Kidney (tissue), 14 donors: ENCODE data around the gene UGT1A4. TPM values are rescaled to one million over a fixed set of nuclear protein-coding genes. Genes with fewer than 3 reads are reported as not detected.

Experiments
- DNase-seq, 5 donors: peaks; one replicate each; pipeline ENCODE4 v3.0.0-alpha.2; 2013 to 2020
- FAIRE-seq: peaks from 2 replicates; lab custom pipeline; 2012; peaks lifted over from hg19 to GRCh38; lab: Jason Lieb, UNC
- H3K27ac ChIP-seq, 2 donors: one replicate each; pipeline ENCODE4 v1.7.0; 2013; ENCODE audit warnings: low read depth in 2 of 2, low read length in 2 of 2, inconsistent platforms in 1 of 2
- H3K27me3 ChIP-seq: one replicate; pipeline ENCODE4 v1.7.1; 2013; ENCODE audit warnings: low read length, inconsistent platforms; ENCODE audit not compliant: control insufficient read depth, insufficient read depth
- H3K36me3 ChIP-seq, 3 donors: one replicate each; pipeline versions ENCODE4 v1.7.0 to v1.7.1; 2013; ENCODE audit warnings: low read length in 3 of 3, control low read depth in 1 of 3, inconsistent platforms in 1 of 3; ENCODE audit not compliant: insufficient read depth in 3 of 3, control insufficient read depth in 2 of 3
- H3K4me1 ChIP-seq, 3 donors: one replicate each; pipeline versions ENCODE4 v1.7.0 to v1.7.1; 2013; ENCODE audit warnings: low read length in 3 of 3, inconsistent platforms in 1 of 3, low read depth in 1 of 3; ENCODE audit not compliant: control insufficient read depth in 2 of 3, insufficient read depth in 2 of 3
- H3K4me3 ChIP-seq, 3 donors: one replicate each; pipeline versions ENCODE4 v1.7.0 to v1.8.1; 2013; ENCODE audit warnings: low read length in 3 of 3, control low read depth in 1 of 3, inconsistent platforms in 1 of 3
- H3K9ac ChIP-seq, 3 donors: one replicate each; pipeline versions ENCODE4 v1.7.0 to v1.7.1; 2013; ENCODE audit warnings: low read length in 3 of 3, control low read depth in 1 of 3, inconsistent platforms in 1 of 3
- H3K9me3 ChIP-seq, 3 donors: one replicate each; pipeline versions ENCODE4 v1.7.0 to v1.7.1; 2013; ENCODE audit warnings: low read length in 3 of 3, control low read depth in 1 of 3, inconsistent platforms in 1 of 3; ENCODE audit not compliant: control insufficient read depth in 2 of 3, insufficient read depth in 1 of 3
- intact Hi-C: fragments of 100-400 bp; cut with DNase I; formaldehyde crosslinking; loops from one replicate; pipeline ENCODE4 v1.11.1; 2022
- polyA plus RNA-seq: library from polyadenylated mRNA; stranded (reverse); fragments of 350-450 nt; fragmentation: Illumina TruSeq; extraction: RNeasy Lipid Tissue Mini Kit (QIAGEN cat#74804); gene quantifications from one replicate; pipeline ENCODE4 v1.2.3, GENCODE V29; 2014; ENCODE audit warnings: low read depth, low replicate concordance; ENCODE audit not compliant: insufficient read depth
- total RNA-seq: library from RNA; stranded (reverse); fragmentation: NEBNext Ultra II Directional; extraction: Animal tissue kit (Norgen Biotek cat#: 25700); gene quantifications from one replicate; pipeline ENCODE4 v1.2.1, GENCODE V29; 2021
- TF ChIP-seq, protein P1 (sequence below): IDR thresholded peaks from 3 replicates; pipeline ENCODE4 v1.5.1; 2012; ENCODE audit warnings: mild to moderate bottlenecking, moderate library complexity, borderline replicate concordance; ENCODE audit not compliant: insufficient read depth; ENCODE audit errors: extremely low read depth
- donor health status: control.
- donor health status: control.
- donor health status: control.
- donor health status: control.
- donor health status: control.
- donor health status: DM: yes; HTN: yes; CAD: no.
- donor health status: Normal renal cell carcinoma (clear cell type).

UGT1A4 gene
- total and polyA plus RNA-seq, 2 donors from 2014 or later, result 0.84 to 1.1 TPM

DNA sequence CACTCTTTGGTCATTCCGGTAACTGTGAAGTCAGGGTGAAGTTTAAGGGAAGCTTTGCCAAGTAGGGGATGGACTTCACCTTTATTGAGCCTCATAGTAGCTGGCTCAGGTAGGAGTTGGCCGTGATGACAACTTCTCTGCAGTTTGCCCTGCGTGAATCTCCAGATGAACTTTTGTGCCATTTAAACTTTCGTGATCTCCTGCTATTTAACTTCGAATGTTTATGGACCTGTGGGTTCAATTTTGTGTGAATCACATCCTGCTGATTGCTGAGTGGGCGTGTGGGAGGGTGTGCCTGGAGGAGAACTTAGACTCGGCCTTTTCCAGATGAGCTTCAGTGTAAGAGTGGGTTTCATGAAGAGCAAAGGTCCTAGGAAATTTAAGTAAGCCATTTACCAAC, 45.7 kb downstream of the UGT1A4 start:
- no peak overlapping the region for H3K9ac ChIP-seq
- no peaks in the 10 kb centered on the region for H3K27me3 ChIP-seq
- FAIRE-seq (no peak), DNase-seq (no peak)
- intact Hi-C loops, result no loop called here
- H3K4me3 ChIP-seq, result no peak overlapping the region
- peaks cover 0 to 13% (median 6%) of the 10 kb centered on the region in 3 donors for H3K36me3 ChIP-seq
- TF ChIP-seq, protein P1, sequence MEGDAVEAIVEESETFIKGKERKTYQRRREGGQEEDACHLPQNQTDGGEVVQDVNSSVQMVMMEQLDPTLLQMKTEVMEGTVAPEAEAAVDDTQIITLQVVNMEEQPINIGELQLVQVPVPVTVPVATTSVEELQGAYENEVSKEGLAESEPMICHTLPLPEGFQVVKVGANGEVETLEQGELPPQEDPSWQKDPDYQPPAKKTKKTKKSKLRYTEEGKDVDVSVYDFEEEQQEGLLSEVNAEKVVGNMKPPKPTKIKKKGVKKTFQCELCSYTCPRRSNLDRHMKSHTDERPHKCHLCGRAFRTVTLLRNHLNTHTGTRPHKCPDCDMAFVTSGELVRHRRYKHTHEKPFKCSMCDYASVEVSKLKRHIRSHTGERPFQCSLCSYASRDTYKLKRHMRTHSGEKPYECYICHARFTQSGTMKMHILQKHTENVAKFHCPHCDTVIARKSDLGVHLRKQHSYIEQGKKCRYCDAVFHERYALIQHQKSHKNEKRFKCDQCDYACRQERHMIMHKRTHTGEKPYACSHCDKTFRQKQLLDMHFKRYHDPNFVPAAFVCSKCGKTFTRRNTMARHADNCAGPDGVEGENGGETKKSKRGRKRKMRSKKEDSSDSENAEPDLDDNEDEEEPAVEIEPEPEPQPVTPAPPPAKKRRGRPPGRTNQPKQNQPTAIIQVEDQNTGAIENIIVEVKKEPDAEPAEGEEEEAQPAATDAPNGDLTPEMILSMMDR, result no peak
- no peaks in the 10 kb centered on the region for H3K9me3 ChIP-seq
- peak overlapping the region in 1 of 2 donors; percentile 61 for H3K27ac ChIP-seq
- H3K4me1 ChIP-seq, result peaks cover 0 to 2% (median 0%) of the 10 kb centered on the region in 3 donors

- peaks cover 0 to 2% (median 0%) of the 10 kb centered on the region in 3 donors for H3K4me1 ChIP-seq
- intact Hi-C loops, result no loop called here
- TF ChIP-seq, protein P1, result no peak
- no peak overlapping the region for H3K9ac ChIP-seq
- H3K36me3 ChIP-seq, result peaks cover 0 to 17% (median 11%) of the 10 kb centered on the region in 3 donors
- no peak for FAIRE-seq
- no peaks in the 10 kb centered on the region for H3K27me3 ChIP-seq
- no peak overlapping the region for H3K4me3 ChIP-seq
- no peaks in the 10 kb centered on the region for H3K9me3 ChIP-seq
- no peak for DNase-seq
- no peak overlapping the region for H3K27ac ChIP-seq
Observed at GRCh38 chr2:233764761-233765160, 46.2 kb downstream of the UGT1A4 start.

DNA sequence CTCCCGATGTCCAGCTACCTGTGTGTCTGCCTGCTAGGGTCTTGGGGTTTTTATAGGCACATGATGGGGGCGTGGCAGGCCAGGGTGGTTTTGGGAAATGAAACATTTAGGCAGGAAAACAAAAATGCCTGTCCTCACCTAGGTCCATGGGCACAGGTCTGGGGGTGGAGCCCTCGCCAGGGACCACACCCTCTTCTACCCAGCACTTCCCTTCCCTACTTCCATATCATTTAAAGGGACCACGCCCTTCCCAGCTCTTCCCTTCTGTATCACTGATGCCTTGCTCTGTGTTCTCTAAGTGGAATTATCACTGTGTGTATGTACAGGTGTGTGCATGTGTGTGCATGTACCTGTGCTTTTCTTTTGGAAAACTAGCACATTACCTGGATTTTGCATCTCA, 47.9 kb downstream of the UGT1A4 start:
- H3K4me1 ChIP-seq, result no peaks in the 10 kb centered on the region
- peaks cover 0 to 24% (median 13%) of the 10 kb centered on the region in 3 donors for H3K36me3 ChIP-seq
- FAIRE-seq (no peak), DNase-seq (no peak)
- no peak overlapping the region for H3K4me3 ChIP-seq
- no peak overlapping the region for H3K27ac ChIP-seq
- TF ChIP-seq, protein P1, result no peak
- H3K9ac ChIP-seq, result no peak overlapping the region
- intact Hi-C loops, result no loop called here
- H3K9me3 ChIP-seq, result no peaks in the 10 kb centered on the region
- no peaks in the 10 kb centered on the region for H3K27me3 ChIP-seq

DNA sequence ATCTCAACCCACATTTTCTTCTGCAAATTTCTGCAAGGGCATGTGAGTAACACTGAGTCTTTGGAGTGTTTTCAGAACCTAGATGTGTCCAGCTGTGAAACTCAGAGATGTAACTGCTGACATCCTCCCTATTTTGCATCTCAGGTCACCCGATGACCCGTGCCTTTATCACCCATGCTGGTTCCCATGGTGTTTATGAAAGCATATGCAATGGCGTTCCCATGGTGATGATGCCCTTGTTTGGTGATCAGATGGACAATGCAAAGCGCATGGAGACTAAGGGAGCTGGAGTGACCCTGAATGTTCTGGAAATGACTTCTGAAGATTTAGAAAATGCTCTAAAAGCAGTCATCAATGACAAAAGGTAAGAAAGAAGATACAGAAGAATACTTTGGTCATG, 49.5 kb downstream of the UGT1A4 start:
- Histone ChIP-seq H3K4me3 (no peak overlapping the region), H3K36me3 (peaks cover 0 to 34% (median 16%) of the 10 kb centered on the region in 3 donors), H3K27me3 (no peaks in the 10 kb centered on the region), H3K9ac (no peak overlapping the region), H3K9me3 (no peaks in the 10 kb centered on the region), H3K4me1 (no peaks in the 10 kb centered on the region), H3K27ac (no peak overlapping the region)
- FAIRE-seq (no peak), DNase-seq (no peak)
- TF ChIP-seq, protein P1, result no peak
- intact Hi-C loops, result no loop called here
